ENCODE measurements around the gene RASSF8.

RASSF8 gene

GRCh38 chr12:26028953-26029735 lies 70.7 kb downstream of the RASSF8 start:
- DNase-seq (ENCODE audit: low read depth in 2 of 2), result no peak

- no peak for DNase-seq (ENCODE audit: low read depth in 2 of 2)
These were observed 71.2 kb downstream of the RASSF8 start for GRCh38 chr12:26029736-26030022.

GRCh38 chr12:26030371-26030770 lies 71.9 kb downstream of the RASSF8 start:
- DNase-seq (ENCODE audit: low read depth in 2 of 2), result no peak

- DNase-seq (ENCODE audit: low read depth in 2 of 2), result no peak
These were observed 72.8 kb downstream of the RASSF8 start for GRCh38 chr12:26031318-26031717.

GRCh38 chr12:26031827-26032226 lies 73.3 kb downstream of the RASSF8 start:
- no peak for DNase-seq (ENCODE audit: low read depth in 2 of 2)

- DNase-seq (ENCODE audit: low read depth in 2 of 2), result no peak
These were observed 73.8 kb downstream of the RASSF8 start for GRCh38 chr12:26032290-26032689.

GRCh38 chr12:26032719-26033241 lies 74.3 kb downstream of the RASSF8 start:
- DNase-seq (ENCODE audit: low read depth in 2 of 2), result no peak

GRCh38 chr12:26034371-26035142 lies 76.1 kb downstream of the RASSF8 start:
- DNase-seq (ENCODE audit: low read depth in 2 of 2), result no peak

- DNase-seq (ENCODE audit: low read depth in 2 of 2), result no peak
These were observed 78.4 kb downstream of the RASSF8 start for GRCh38 chr12:26036877-26037276.

- DNase-seq (ENCODE audit: low read depth in 2 of 2), result no peak
These were observed 79.2 kb downstream of the RASSF8 start for GRCh38 chr12:26037615-26038220.

- DNase-seq (ENCODE audit: low read depth in 2 of 2), result no peak
These were observed 84.2 kb downstream of the RASSF8 start for GRCh38 chr12:26042645-26043044.

- no peak for DNase-seq (ENCODE audit: low read depth in 2 of 2)
These were observed 84.9 kb downstream of the RASSF8 start for GRCh38 chr12:26043135-26044006.

- DNase-seq (ENCODE audit: low read depth in 2 of 2), result no peak
These were observed 85.5 kb downstream of the RASSF8 start for GRCh38 chr12:26044007-26044394.

GRCh38 chr12:26044592-26044991 lies 86.1 kb downstream of the RASSF8 start:
- DNase-seq (ENCODE audit: low read depth in 2 of 2), result no peak

GRCh38 chr12:26046203-26046602 lies 87.7 kb downstream of the RASSF8 start:
- DNase-seq (ENCODE audit: low read depth in 2 of 2), result no peak

GRCh38 chr12:26046906-26047305 lies 88.4 kb downstream of the RASSF8 start:
- no peak for DNase-seq (ENCODE audit: low read depth in 2 of 2)

- DNase-seq (ENCODE audit: low read depth in 2 of 2), result no peak
These were observed 89.1 kb downstream of the RASSF8 start for GRCh38 chr12:26047401-26048226.

GRCh38 chr12:26052652-26053051 lies 94.2 kb downstream of the RASSF8 start:
- no peak for DNase-seq (ENCODE audit: low read depth in 2 of 2)

- no peak for DNase-seq (ENCODE audit: low read depth in 2 of 2)
These were observed 95.9 kb downstream of the RASSF8 start for GRCh38 chr12:26054383-26054782.

- no peak for DNase-seq (ENCODE audit: low read depth in 2 of 2)
These were observed 96.6 kb downstream of the RASSF8 start for GRCh38 chr12:26055087-26055486.

- no peak for DNase-seq (ENCODE audit: low read depth in 2 of 2)
These were observed 97.9 kb downstream of the RASSF8 start for GRCh38 chr12:26056335-26056734.
